Sciatic nerve (tissue), 2 donors: ENCODE measurements around the gene CDIPT. TPM values are rescaled to one million over a fixed set of nuclear protein-coding genes. Genes with fewer than 3 reads are reported as not detected.
"Not testable (repeated sequence)": the region's sequence is repeated elsewhere in the genome, so short reads cannot be mapped to it uniquely, and the experiment has no call there.

ENCODE experiments used
- ATAC-seq: fragments of 200-7000 bp; cut with Tn5 transposase; one replicate; pipeline ENCODE4 v1.9.1; 2020; ENCODE audit warnings: mild to moderate bottlenecking, moderate library complexity
- DNase-seq: peaks from one replicate; pipeline ENCODE4 v3.0.0-alpha.2; 2020; ENCODE audit warnings: low spot score
- intact Hi-C: fragments of 100-400 bp; cut with DNase I; formaldehyde crosslinking; loops from one replicate; pipeline ENCODE4 v1.14.2; 2022
- total RNA-seq: library from RNA; stranded (reverse); fragmentation: NEBNext Ultra II Directional; extraction: Animal tissue kit (Norgen Biotek cat#: 25700); gene quantifications from one replicate; pipeline ENCODE4 v1.2.1, GENCODE V29; 2021
- donor health status: DM: no; HTN: no; CAD: no.
- donor health status: DM: no; HTN: no; CAD: no.

CDIPT gene
- total RNA-seq, 1 donor from 2014 or later = 58.4 TPM

GRCh38 chr16:29869067-29869466, 6.0 kb upstream of the CDIPT start:
- ATAC-seq, intact Hi-C loops: not testable (repeated sequence)

GRCh38 chr16:29868396-29869009, 5.5 kb upstream of the CDIPT start:
- DNase-seq (no peak), ATAC-seq (no peak)
- intact Hi-C loops = no loop called here

More at GRCh38 chr16:29869067-29869466, 6.0 kb upstream of the CDIPT start:
- DNase-seq = not testable (repeated sequence)

- ATAC-seq (no peak), DNase-seq (no peak)
- intact Hi-C loops = no loop called here
These were observed 1.2 kb upstream of the CDIPT start for GRCh38 chr16:29864205-29864604.

GRCh38 chr16:29863669-29863984, 601 bp upstream of the CDIPT start:
- ATAC-seq = no peak
- intact Hi-C loops = no loop called here

DNA sequence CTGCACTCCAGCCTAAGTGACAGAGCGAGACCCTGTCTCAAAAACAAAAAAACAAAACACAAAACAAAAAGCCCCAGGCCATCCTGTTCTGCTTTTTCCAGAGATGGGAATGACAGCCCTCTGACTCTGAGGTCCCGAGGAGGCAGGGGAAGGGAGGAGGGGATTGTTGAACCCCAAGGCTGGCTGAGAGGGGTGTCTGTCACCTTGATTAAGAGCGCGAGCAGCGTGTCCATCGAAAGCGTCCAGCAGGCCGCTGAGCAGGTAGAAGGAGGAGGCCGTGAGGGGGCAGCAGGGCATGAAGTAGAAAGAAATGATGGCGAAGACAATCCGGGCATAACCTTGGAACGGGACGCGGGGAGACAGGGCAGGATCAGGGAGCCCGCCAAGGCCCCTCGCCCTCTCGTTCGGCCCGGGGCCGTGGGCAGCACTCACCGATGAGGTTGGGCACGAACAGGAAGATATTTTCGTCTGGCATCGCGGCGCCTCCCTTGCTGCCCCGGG, 593 bp downstream of the CDIPT start:
- intact Hi-C loops = no loop called here
- ATAC-seq = no peak
- DNase-seq = no peak

More at GRCh38 chr16:29863669-29863984, 601 bp upstream of the CDIPT start:
- DNase-seq = no peak

DNA sequence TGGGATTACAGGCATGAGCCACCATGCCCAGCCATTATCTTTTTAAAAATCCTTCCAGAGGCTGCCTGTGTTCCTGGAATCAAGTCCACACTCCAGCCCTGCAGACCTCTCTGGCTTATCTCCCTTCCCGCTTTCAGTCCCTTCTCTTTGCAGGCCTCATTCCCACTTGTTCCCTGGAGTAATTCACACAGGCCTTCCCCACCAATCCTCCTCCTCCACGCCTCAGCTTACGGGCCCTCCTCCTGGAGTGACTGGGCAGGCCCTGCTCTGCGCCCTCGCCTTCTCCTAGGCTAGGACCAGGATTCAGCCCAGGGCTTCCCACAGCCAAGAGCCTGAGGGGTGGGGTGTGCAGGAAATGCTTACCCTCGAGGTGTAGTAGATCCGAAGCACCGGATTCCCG, 2.8 kb downstream of the CDIPT start:
- DNase-seq (no peak), ATAC-seq (no peak)
- intact Hi-C loops = no loop called here

GRCh38 chr16:29858974-29859373, 4.1 kb downstream of the CDIPT start:
- no peak for DNase-seq
- intact Hi-C loops = loop anchor here (10.0 kb wide), 2 partner anchors 46 to 146 kb away; partner anchors contain the start of gene ASPHD1
- no peak for ATAC-seq

- ATAC-seq = no peak
- DNase-seq = no peak
- intact Hi-C loops = loop anchor here (10.0 kb wide), 2 partner anchors 47 to 147 kb away; partner anchors contain the start of gene ASPHD1
These were observed 4.7 kb downstream of the CDIPT start for GRCh38 chr16:29858149-29858849.

DNA sequence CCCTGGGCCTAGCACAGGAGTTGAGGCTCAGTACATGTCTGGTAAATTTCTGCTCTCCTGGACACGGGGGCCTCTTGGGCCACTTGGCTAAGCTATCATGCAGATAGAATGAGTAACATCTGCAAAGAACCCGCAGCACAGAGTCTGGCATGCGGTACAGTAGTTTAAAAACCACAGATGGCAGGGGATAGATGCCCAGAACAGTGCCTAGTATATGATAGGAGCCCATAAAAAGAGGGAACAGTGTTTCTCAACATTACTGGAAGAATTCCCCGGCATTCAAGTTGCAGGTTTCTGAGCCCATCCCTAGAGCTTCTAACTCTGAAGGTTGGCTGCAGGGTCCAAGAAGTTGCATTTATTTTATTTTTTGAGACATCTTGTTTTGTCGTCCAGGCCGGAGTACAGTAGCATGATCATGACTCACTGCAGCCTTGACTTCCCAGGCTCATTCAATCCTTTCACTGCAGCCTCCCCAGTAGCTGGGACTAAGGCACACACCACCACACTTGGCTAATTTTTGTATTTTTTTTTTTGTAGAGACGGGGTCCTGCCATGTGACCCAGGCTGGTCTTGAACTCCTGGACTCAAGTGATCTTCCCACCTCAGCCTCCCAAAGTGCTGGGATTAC, 5.8 kb downstream of the CDIPT start:
- no peak for ATAC-seq
- intact Hi-C loops = loop anchor here (10.0 kb wide), 2 partner anchors 48 to 148 kb away; partner anchors contain the start of gene ASPHD1
- no peak for DNase-seq

DNA sequence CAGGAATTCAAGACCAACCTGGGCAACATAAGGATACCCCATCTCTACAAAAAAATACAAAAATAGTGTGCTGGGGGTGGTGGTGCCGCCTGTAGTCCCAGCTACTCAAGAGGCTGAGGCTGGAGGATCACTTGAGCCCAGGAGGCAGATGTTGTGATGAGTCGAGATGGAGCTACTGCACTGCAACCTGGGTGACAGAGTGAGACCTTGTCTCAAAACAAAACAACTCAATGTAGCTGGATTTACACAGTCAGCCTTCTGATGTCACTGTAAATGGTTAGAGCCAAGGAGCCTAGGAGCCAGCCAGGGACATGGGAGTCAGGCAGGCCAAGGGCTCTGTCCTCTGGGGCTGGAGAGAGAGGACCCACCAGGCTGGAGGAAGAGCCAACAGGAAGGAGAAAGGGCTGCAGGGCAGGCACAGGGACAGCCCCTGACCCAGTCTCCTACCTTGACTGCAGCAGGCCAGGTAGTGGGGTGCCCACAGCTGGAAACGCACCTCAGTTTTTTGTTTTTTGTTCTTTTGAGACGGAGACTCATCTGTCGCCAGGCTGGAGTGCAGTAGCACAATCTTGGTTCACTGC, 8.4 kb downstream of the CDIPT start:
- DNase-seq (no peak), ATAC-seq (no peak)
- intact Hi-C loops = loop anchor here (10.0 kb wide), 2 partner anchors 50 to 150 kb away; partner anchors contain the start of gene ASPHD1

DNA sequence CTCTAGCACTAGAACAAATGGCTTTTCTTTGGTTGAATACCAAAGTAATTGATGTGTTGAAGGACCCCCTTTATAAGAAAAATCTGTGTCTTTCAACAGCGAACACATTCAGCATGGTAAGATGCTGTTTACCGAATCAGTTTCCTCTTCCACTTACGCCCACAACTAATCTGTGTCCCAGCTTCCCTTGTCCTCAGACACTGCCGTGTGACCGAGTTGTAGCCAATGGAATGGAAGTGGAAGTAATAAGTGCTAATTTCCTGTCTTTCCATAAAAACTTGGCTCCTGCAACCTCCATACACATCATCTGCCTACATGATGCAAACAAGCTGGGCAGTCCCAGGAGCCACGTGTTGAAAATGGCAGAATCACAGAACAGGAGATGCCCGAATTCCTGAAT, 10.4 kb downstream of the CDIPT start:
- intact Hi-C loops = loop anchor here (10.0 kb wide), 2 partner anchors 52 to 152 kb away; partner anchors contain the start of gene ASPHD1
- DNase-seq (no peak), ATAC-seq (no peak)

DNA sequence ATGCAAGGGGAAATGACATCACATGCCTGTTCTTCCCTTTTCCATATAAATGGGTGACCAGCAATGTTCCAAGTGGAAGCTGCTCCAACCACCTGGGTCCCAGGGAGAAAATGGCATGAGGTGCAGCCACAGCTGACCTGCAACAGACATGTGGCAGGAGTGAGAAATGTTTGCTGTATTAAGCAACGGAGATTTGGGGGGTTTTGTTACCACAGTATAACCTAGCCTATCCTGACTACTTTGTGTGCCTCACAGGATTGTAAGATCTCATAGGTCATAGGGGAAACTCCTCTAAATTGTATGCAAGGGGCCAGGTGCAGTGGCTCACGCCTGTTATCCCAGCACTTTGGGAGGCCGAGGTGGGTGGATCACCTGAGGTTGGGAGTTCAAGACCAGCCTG, 12.0 kb downstream of the CDIPT start:
- ATAC-seq = no peak
- intact Hi-C loops = loop anchor here (10.0 kb wide), 2 partner anchors 54 to 154 kb away; partner anchors contain the start of gene ASPHD1

DNA sequence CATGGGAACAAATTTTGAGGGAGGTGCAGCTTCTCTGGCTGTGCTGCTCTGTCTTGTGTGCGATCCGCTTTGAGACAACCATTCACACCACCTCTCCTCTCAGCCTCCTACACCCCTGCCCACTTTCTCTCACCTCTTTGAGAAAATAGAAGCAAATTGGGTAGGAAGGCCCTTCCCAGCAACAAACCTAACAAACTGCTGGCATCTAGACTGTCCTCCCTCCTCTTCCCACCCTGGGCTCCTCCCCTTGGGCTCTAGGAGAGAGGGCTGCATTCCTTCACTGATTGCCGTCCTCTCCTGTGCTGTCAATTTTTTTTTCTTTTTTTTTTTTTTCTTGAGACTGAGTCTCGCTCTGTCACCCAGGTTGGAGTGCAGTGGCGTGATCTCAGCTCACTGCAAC, 13.5 kb downstream of the CDIPT start:
- peak; percentile 54 for ATAC-seq
- DNase-seq = no peak
- intact Hi-C loops = no loop called here

More for the DNA sequence above, 12.0 kb downstream of the CDIPT start:
- no peak for DNase-seq

DNA sequence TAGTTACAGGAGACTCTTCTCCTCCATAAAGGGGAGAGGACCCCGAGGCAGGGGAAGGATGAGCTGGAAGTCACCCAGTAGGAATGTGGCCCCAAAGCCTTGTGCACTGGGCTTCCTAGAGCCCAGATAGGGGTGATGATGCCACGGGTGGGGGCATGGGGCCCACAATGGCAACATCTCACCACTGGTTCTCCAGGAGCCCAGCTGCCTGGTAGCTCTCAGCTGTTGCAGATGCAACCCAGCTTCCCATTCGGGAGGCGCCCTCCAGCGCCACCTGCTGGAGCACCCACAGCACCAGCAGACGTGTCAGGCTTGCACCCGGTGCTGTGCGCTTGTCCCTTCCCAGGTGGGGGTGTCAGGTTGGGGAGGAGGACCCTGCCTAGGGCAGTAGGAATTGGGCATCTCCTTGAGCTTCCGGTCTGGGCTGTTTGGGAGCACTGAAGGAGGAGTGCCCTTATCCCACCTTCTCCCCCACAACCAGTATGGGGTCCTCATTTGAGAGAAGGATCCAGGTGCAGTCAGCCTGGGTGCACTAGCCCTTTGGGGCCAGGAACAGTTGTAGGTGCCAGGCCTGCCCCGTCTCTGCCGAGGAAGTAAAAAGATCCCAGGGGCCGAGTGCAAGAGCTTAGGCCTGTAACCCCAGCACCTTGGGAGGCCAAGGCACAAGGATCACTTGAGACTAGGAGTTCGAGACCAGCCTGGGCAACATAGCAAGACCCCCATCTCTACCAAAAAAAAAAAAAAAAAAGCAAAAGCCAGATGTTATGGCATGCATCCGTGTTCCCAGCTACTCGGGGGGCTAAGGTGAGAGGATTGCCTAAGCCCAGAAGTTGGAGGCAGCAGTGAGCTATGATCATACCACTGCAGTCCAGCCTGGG, 14.4 kb downstream of the CDIPT start:
- peak; percentile 82 for ATAC-seq
- intact Hi-C loops = no loop called here

DNA sequence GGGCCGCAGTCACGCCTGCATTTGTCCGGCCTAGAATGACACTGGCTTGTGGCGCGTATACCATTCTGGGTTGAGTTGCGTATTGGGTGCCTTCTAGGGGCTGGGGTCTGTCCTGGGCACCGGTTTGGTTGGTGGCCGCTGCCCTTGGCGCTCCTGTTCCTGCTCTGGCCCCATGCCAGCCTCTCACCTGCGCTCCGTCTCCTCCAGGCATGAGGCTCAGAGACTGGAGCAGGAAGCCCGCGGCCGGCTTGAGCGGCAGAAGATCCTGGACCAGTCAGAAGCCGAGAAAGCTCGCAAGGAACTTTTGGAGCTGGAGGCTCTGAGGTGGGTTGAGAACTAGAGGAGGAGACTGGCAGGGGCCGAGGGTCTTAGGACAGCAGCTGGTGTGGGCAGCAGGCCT, 17.4 kb downstream of the CDIPT start:
- ATAC-seq (no peak), DNase-seq (no peak)
- intact Hi-C loops = no loop called here

More for the DNA sequence above, 14.4 kb downstream of the CDIPT start:
- peak; percentile 89 for DNase-seq

- ATAC-seq = peak; percentile 30
- intact Hi-C loops = no loop called here
- no peak for DNase-seq
These were observed 18.3 kb downstream of the CDIPT start for GRCh38 chr16:29844575-29845331.

GRCh38 chr16:29843931-29844330, 19.1 kb downstream of the CDIPT start:
- intact Hi-C loops = no loop called here
- ATAC-seq = no peak
- DNase-seq = no peak
